Measurements from ENCODE around the gene AVEN. TPM values are rescaled to one million over a fixed set of nuclear protein-coding genes. Genes with fewer than 3 reads are reported as not detected.

The AVEN gene
- total and polyA plus RNA-seq, 2 of the 8 experiments (the other 6 are each of a cell fraction or from before 2014, with no cell fraction given), result 5.5 to 17.0 TPM

DNA sequence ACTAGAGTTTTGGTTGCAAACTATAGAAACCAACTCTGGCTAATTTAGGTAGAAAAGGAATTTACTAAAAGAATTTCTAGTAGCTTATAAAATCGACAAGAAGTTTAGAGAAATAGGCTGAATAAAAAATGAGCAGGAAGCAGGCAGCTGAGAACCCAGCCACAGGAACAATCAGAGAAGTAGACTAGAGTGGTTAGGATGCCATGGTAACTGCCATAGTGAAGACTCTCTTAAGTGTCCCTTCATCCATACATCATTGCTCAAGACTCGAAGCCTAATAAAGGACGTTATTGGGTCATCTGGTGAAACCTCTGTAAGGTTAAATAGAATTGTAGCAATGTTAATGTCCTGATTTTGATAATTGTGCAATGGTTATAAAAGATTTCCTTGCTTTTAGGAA, 13.8 kb downstream of the AVEN start (continued):
- TF ChIP-seq HDAC2 (IDR thresholded peaks at IDR 0.05; ENCODE audit: borderline replicate concordance in 1 of 2, low read depth in 2 of 2, low read length in 2 of 2) (no peak), RNF2 (IDR thresholded peaks at IDR 0.05; ENCODE audit: borderline replicate concordance, low read depth, low read length, missing control alignments, poor library complexity, severe bottlenecking) (no peak), KDM5A (IDR thresholded peaks at IDR 0.05; ENCODE audit: low read length) (no peak), KDM4A (IDR thresholded peaks at IDR 0.05; ENCODE audit: low read depth, low read length, severe bottlenecking) (no peak), ATF3 (IDR thresholded peaks at IDR 0.05; ENCODE audit: insufficient read depth, low read depth, low read length) (no peak), MAFK (IDR thresholded peaks at IDR 0.05; ENCODE audit: low read depth, low read length) (no peak)
- TF ChIP-seq, protein P1, sequence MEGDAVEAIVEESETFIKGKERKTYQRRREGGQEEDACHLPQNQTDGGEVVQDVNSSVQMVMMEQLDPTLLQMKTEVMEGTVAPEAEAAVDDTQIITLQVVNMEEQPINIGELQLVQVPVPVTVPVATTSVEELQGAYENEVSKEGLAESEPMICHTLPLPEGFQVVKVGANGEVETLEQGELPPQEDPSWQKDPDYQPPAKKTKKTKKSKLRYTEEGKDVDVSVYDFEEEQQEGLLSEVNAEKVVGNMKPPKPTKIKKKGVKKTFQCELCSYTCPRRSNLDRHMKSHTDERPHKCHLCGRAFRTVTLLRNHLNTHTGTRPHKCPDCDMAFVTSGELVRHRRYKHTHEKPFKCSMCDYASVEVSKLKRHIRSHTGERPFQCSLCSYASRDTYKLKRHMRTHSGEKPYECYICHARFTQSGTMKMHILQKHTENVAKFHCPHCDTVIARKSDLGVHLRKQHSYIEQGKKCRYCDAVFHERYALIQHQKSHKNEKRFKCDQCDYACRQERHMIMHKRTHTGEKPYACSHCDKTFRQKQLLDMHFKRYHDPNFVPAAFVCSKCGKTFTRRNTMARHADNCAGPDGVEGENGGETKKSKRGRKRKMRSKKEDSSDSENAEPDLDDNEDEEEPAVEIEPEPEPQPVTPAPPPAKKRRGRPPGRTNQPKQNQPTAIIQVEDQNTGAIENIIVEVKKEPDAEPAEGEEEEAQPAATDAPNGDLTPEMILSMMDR (IDR thresholded peaks at IDR 0.05; ENCODE audit: control extremely low read depth in 1 of 3, insufficient read depth in 1 of 3, low read depth in 1 of 3, low read length in 3 of 3), result no peak

Measured in H1 (cell line).